Urothelium cell line (cell line): Measurements from ENCODE around the gene MARF1.
"Not testable (repeated sequence)": the region's sequence is repeated elsewhere in the genome, so short reads cannot be mapped to it uniquely, and the experiment has no call there.

Source experiments
- DNase-seq: peaks from one replicate; pipeline ENCODE4 v3.0.0; 2011; ENCODE audit warnings: low spot score, mixed read lengths
- FAIRE-seq: peaks from 2 replicates; lab custom pipeline; 2011; peaks lifted over from hg19 to GRCh38; lab: Jason Lieb, UNC

MARF1 gene

DNA sequence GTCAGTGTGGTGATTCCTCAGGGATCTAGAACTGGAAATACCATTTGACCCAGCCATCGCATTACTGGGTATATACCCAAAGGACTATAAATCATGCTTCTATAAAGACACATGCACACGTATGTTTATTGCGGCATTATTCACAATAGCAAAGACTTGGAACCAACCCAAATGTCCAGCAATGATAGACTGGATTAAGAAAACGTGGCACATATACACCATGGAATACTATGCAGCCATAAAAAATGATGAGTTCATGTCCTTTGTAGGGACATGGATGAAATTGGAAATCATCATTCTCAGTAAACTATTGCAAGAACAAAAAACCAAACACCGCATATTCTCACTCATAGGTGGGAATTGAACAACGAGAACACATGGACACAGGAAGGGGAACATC lies 12.6 kb upstream of the MARF1 start:
- not testable (repeated sequence) for FAIRE-seq, DNase-seq

DNA sequence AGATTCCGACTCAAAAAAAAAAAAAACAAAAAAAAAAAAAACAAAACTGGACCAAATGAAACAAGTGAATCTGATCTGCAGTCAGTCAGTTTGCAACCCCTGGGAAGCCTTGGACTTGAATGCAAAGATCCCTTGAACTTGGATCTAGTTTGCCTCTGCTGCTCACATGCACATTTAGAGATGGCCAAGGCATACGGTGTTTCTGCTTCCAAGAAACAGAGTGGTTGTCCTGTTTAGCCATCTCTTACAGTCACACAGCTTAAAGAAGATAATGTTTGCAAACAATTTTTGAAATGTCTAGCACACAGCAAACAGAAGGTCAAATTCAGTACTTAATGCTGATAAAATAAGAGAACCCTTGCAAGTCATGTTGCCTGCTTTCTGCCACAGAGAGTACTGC lies 11.6 kb upstream of the MARF1 start:
- FAIRE-seq (no peak), DNase-seq (no peak)

DNA sequence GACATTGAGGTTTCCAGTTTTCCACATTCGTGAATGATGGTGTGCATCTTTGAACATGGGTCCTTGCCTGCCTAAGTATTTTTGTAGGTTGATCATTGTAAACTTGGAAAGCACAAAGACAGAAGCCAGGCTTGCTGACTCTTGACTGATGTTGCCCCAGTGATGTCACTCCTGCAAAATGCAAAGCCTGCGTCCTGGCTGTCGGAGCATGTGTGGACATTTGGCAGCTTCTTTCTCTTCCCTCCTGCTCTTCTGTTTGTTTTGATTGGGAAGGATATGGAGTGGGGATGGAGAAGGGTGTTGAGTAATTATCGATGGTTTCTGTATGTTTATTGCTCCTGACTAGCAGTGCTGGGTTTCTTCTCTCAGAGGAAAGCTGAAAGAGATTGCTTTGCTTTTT lies 10.3 kb upstream of the MARF1 start:
- DNase-seq (no peak), FAIRE-seq (no peak)

DNA sequence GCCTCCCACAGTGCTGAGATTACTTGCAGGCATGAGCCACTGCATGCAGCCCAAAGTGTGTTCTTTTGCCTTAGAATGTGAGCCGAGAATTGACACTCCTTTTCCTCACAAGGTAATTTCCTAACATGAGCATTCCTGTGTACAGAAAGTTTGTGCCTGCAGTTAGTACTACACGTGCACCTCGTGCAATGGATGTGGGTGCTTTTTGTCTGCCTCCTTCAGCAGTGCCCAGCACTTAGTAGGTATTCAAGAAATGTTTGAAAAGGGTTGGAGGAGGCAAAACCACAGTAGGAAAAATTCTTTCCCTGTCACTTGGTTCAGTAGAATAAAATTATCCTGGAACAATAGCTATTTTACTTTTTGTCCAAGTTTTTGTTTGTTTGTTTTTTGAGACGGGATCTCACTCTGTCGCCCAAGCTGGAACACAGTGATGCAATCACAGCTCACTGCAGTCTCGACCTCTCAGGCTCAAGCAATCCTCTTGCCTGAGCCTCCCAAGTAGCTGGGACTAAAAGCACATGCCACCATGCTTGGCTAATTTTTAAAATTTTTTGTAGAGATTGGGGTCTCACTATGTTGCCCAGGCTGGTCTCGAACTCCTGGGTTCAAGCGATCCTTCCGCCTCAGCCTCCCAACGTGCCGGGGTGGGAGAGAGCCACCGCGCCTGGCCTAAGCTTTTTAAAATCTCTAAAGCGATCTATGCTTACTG lies 9.5 kb upstream of the MARF1 start:
- DNase-seq, result no peak

DNA sequence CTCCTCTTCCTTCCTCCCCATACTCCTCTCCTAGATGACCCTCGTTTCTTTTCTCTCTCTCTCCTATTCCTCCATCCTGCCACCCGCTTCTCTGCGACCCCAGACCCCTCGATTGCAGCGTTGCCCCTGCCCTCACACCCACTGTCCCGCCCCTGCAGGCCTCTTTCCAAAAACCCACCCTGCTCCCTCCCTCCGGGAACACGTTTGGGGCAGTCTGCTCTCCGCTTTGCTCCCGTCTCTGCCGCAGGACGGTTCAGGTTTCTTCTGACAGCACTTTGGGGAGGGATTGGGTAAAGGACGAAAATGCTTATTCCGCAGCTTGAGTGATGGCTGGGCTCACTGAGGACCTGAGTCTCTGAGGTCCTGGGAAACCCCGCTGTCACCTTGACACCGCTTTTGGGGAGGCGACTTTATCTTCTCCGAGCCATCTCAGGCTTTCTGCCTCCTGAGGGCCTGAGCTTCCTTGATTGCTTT lies 7.8 kb upstream of the MARF1 start:
- FAIRE-seq (no peak), DNase-seq (peak; percentile 8)

More for the DNA sequence above, 9.5 kb upstream of the MARF1 start:
- FAIRE-seq, result no peak

DNA sequence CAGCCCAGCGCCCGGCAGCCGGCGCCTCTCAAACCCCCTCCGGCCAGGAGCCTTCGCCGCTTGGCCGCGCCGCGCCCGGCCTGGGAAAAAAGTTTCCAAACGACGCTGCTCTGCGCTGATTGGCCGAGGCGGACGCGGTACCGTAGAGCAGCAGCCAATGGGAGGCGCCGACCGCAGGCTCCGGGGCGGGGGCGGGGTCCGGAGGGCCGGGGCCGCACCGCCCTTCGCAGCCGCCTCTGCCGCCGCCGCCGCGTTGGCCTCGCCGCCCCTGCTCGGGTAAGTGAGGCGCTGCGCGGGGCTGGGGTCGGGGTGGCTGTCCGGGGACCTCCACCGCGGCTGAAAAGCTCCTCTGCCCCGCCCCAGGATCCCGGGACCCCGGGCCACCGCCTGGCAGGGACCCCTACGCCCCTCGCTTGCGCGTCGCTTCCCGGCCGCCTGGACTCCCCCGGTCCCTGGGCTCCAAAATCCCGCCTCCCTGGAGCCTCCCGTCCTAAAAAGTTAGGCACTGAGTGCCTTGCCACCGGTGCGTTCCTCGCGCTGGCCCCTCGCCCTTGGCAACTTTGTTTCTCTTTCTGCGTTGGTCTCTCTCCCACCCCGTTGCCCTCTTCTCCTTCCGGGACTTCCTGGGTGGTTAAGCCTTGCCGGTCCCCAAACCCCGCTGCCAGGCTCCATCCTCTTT lies 7.2 kb upstream of the MARF1 start, which contains the start of gene NDE1:
Gene NDE1, plus strand, starts transcription at position 227 of the 679 bp plus-strand sequence. CDS start 14,534 bp downstream, outside the sequence.
- FAIRE-seq (no peak), DNase-seq (peak; percentile 93)

DNA sequence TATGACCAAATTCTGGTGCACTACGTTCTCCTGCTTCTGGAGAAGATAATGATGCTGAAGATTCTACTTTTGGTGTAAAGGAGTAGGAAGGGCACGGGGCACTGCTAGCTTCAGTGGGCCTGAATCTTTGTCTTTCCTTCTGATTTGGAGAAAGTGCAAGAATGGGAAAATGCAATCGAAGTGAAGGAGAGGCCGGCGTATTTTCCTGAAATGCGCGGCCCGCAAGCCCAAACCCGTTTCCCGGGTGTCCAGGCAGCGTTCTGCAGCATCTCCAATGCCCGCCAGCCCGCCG lies 6.7 kb upstream of the MARF1 start:
- DNase-seq, result no peak
- no peak for FAIRE-seq

DNA sequence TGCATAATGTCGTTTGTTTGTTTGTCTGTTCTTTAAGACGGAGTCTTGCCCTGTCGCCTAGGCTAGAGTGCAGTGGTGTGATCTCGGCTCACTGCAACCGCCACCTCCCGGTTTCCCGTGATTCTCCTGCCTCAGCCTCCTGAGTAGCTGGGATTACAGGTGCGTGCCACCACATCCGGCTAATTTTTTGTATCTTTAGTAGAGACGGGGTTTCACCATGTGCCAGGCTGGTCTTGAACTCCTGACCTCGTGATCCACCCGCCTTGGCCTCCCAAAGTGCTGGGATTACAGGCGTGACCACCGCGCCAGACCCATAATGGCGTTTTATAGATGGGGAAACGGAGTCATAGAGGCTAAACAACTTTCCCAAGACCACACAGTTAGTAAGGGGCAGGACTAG lies 6.4 kb upstream of the MARF1 start:
- DNase-seq, FAIRE-seq: not testable (repeated sequence)

DNA sequence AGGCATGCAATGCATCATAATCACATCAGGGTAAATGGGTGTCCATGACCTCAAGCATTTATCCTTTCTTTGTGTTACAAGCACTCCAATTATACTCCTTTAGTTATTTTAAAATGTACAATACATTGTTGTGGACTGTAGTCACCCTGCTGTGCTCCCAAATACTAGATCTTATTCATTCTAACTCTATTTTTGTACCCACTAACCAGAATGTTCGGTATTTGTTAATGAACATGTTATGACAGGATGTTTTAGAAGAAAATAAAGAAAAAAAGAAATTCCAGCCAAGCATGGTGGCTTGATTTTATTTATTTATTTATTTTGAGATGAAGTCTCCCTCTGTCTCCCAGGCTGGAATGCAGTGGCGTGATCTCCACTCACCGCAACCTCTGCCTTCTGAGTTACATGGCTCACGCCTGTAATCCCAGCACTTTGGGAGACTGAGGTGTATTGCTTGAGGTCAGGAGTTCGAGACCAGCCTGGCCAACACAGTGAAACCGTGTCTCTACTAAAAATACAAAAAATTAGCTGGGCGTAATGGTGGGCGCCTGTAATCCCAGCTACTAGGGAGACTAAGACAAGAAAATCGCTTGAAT lies 5.3 kb upstream of the MARF1 start:
- FAIRE-seq (no peak), DNase-seq (no peak)

DNA sequence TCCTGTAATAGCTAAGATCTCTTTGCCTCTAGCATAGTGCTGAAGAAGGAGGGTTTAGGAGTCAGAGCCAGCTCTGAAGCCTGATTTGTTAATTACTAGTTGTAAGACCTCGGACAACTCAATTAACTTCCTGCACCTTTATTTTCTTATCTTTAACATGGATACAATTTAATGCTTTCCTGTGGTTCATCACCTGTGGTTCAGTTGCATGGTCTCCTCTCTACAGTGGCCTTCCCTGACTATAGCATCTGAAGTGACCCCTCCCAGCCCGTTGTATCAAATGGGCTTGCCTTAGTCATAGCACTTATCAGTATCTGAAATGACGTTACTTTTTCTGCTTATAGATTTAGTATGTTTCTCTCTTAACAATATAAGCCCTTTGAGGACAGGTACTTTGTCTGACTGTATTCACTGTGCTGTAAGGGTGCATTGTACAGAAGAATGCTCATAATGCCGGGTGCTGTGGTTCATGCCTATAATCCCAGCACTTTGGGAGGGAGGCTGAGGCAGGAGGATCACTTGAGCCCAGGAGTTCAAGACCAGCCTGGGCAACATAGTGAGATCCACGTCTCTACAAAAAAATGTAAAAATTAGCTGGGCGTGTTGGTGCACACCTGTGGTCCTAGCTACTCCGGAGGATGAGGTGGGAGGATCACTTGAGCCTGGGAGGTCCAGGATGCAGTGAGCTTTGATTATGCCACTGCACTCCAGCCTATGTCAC lies 4.5 kb upstream of the MARF1 start:
- no peak for DNase-seq
- no peak for FAIRE-seq

DNA sequence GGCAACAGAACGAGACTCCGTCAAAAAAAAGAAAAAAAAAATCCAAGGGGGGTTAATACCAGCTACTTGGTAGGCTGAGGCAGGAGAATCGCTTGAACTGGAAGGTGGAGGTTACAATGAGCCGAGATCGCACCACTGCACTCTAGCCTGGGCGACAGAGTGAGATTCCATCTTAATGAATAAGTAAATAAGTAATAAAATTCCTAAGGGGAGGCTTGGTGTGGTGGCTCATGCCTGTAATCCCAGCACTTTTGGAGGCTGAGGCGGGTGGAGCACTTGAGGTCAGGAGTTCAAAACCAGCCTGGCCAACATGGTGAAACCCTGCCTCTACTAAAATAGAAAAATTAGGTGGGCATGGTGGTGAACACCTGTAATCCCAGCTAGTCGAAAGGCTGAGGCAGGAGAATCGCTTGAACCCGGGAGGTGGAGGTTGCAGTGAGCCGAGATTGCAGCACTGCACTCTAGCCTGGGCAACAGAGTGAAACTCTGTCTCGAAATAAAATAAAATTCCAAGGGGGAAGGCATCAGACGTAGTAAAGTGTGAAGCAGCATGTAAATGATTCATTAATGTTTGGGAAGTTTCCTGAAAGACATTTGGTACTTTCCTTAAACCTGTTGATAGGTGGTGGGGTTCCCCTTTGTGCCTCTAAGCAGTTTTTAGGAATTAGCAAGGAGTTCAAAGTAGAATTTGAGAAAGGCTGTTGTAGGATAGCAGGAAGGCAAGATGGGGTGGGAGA lies 3.8 kb upstream of the MARF1 start:
- not testable (repeated sequence) for FAIRE-seq, DNase-seq

DNA sequence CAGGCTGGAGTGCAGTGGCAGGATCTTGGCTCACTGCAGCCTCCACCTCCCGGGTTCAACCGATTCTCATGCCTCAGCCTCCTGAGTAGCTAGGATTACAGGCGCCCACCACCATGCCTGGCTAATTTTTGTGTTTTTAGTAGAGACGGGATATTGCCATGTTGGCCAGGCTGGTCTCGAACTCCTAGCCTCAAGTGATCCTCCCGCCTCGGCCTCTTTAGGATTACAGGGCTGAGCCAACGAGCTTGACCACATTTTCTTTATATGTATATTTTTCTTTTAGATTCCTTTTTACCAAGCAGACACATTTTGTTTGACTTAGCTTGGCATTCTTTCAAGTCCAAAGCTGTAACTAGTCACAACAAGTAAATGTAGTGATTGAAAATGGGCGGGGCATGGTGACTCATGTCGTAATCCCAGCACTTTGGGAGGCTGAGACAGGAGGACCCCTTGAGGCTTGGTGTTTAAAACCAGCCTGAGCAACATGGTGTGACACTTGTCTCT lies 2.1 kb upstream of the MARF1 start:
- not testable (repeated sequence) for FAIRE-seq
- DNase-seq, result peak; percentile 36

DNA sequence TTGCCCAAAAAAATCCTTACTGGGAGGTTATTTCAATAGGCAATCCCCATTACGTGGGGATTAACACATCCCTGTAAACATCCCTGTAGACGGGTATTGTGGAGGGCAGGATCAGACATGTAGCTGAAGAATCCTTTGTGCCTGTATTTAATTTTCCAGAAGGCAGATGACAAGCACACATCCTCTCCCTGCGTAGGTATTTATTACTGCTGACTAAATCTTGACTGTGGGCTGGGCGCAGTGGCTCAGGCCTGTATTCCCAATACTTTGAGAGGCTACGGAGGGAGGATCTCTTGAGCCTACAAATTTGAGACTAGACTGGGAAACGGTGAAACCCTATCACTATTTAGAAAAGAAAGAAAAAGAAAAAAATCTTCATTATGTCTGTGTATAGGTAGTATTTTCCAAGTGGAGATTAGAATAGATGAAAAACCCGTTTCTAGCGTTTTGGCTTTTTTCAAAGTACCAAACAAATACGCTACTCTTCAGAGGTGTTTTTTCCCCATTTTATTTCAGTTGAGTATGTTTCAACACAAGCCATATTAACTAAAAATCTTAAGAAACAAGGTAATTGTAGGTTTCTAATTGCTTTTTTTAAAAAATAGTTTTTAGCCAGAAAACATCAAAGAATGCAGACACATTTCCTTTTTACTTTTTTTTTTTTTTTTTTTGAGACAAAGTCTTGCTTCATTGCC lies 1.5 kb upstream of the MARF1 start:
- FAIRE-seq (no peak), DNase-seq (peak; percentile 9)

DNA sequence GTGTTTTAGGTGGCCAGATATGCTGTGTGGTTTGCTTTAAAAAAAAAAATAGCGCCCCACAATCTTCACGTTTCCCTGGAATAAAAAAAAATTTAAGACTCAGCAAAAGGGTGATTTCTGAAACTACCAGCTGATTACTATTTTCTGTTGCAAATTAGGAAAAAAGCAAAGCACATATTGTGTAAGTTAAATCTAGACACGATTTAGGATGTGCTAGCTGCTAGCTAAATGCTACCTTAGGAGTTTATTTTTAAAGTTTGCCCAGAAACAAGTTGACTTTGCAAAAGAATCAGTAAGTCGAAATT lies 944 bp upstream of the MARF1 start:
- no peak for DNase-seq
- no peak for FAIRE-seq

DNA sequence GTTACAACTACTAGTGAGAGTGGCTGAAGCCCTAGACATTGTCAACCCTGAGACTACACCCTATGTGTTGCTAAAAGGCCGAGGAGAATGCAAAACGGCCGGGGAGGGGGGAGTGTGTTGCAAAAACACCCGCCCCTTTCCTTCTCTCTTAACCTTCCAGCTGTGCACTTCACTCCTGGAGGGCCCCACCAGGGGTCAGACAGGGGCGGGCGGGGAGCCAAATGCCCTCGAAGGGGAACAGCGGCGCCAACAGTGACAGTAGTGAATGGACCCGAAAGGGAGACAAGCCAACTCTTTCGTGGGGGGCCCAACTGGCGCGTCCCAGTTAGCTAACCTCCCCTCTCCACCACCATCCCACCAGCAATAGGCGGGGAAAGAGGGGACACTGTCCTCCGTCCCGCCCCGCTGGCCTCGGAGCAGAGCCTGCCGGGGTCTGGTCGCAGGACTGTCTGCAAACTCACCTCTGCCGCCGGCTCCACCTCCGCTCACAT lies 352 bp downstream of the MARF1 start:
- peak; percentile 49 for DNase-seq
- FAIRE-seq, result no peak

DNA sequence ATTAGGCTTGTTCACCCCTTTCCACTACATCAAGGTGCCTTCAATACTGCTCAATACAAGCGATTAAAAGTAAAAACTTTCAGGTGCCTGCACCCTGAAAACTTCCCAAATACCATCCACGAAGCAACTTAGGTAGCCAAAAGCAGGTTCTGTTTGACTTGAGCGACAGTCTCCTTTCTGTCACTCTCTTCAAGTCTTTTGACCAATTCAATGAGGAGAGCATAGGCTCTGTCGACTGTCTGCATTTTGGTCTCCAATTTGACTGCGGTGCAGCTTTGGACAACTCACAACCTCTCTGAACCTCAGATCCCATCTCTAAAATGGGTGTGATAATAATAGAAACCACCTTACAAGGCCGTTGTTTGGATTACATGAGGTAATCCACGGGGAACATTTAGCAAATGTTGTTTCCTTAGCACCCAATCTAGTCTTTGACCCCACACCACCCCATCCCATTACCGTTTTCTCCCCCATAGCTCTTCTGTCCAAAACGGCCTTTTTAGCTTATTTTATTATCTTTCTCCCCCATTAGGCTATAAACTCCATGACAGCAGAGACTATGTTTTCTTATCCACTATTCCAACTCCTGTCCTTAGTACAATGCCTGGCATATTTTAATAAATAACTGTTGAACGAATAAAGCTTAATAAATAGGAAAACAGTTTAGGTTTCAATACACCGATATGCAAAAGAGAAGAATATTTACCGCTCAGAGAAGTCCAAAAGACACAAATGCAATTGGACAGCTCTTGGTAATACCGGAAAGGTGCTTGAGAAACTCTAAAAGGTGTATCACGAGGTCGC lies 999 bp downstream of the MARF1 start:
- FAIRE-seq, result no peak
- DNase-seq, result no peak

DNA sequence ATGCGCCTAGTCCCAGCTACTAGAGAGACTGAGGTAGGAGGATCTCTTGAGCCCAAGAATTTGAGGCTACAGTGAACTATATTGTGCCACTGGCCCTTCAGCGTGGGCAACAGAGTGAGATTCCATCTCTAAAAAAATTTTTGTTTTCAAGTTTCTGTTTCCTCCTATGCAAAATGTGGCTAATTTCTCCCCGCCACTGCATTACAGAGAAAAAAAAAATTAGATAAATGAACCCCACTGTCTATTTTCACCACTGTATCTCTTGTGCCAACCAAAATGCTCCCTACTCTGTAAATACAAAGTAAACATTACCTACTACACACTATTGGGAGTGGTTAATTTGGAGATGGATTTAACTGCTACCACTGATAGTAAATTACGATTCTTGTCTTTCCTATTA lies 2.0 kb downstream of the MARF1 start:
- FAIRE-seq (no peak), DNase-seq (no peak)

DNA sequence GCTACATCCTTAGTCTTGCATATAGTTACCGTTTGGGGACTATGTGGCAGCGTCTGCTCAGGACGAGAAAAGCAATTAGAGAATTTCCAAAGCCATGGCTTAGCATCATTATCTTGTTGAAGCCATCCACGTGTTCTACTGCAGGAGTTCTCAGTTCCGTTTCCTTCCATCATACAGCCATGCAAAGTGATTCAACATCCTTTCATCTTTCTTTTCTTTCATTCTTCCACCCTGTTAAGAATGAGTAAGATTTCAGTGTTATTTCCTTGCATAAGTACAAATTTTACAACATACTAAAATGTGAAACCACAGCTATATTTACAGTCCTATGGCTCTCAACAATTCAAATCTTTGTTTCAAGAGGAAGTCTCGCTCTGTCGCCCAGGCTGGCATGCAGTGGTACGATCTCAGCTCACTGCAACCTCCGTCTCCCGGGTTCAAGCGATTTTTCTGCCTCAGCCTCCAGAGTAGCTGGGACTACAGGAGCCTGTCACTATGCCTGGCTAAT lies 3.8 kb downstream of the MARF1 start:
- DNase-seq (no peak), FAIRE-seq (no peak)

DNA sequence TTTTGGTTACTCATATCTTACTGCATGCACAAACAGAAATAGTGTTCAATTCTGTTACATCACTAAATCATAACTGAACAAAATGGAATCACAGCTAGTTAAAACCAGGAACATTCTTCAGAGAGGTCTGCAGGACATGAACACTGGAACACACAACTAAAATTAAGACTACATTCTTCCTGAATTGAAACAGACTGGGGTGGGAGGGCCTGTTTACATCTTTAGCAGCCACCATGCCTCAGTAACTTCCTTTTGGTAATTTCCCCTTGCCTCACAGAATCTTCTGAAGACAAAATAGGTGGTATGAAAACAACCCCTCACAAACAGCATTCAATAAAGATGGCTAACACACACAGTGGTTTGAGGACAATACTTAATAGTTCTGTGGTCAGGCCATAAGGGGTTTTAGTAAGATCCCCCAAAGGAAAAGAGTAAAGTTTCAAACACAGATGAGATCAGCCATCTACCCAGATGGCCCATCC lies 6.5 kb downstream of the MARF1 start:
- no peak for FAIRE-seq
- no peak for DNase-seq
